MCF 10A (cell line): Measurements from ENCODE around the gene GLRX5. TPM values are rescaled to one million over a fixed set of nuclear protein-coding genes. Genes with fewer than 3 reads are reported as not detected.
A peak's percentile ranks its signal among the peaks of the same experiment; 100 is the strongest.

Source experiments
- BruUV-seq: library from RNA; stranded (reverse); fragments of 400-500 nt; replicated peaks from 2 replicates; lab custom pipeline; 2021; lab: Mats Ljungman, UMichigan
- CTCF ChIA-PET: fragments of 300-600 bp; sonication (Branson Sonifier 250); formaldehyde crosslinking; extraction: SDS; loops from one replicate; lab custom pipeline; 2021; ENCODE audit warnings: antibody characterized with exemption, inconsistent platforms; lab: Yijun Ruan, JAX
- POLR2A ChIA-PET: fragments of 300-600, 350-650 bp; sonication (Branson Sonifier 250); formaldehyde crosslinking; extraction: SDS; loops from one replicate; lab custom pipeline; 2020; ENCODE audit warnings: antibody characterized with exemption, inconsistent platforms; lab: Yijun Ruan, JAX
- DNase-seq: peaks from one replicate; pipeline ENCODE4 v3.0.0-alpha.2; 2018; ENCODE audit not compliant: unreplicated experiment
- H3K27ac Mint-ChIP-seq: one replicate; pipeline ENCODE4 v1.8.0; 2022; ENCODE audit warnings: mild to moderate bottlenecking, low read depth, mixed read lengths; ENCODE audit not compliant: unreplicated experiment
- H3K27me3 Mint-ChIP-seq: one replicate; pipeline ENCODE4 v1.8.0; 2022; ENCODE audit warnings: mixed read lengths; ENCODE audit not compliant: insufficient read depth, unreplicated experiment
- H3K36me3 Mint-ChIP-seq: one replicate; pipeline ENCODE4 v1.8.0; 2022; ENCODE audit warnings: mild to moderate bottlenecking, moderate library complexity, mixed read lengths; ENCODE audit not compliant: insufficient read depth, unreplicated experiment
- H3K4me1 Mint-ChIP-seq: one replicate; pipeline ENCODE4 v1.8.0; 2022; ENCODE audit warnings: mixed read lengths; ENCODE audit not compliant: insufficient read depth, unreplicated experiment
- H3K4me3 Mint-ChIP-seq: one replicate; pipeline ENCODE4 v1.8.0; 2022; ENCODE audit warnings: mild to moderate bottlenecking, moderate library complexity, mixed read lengths; ENCODE audit not compliant: unreplicated experiment
- H3K9me3 Mint-ChIP-seq: one replicate; pipeline ENCODE4 v1.8.0; 2022; ENCODE audit warnings: mixed read lengths; ENCODE audit not compliant: unreplicated experiment
- intact Hi-C: fragments of 100-400 bp; cut with micrococcal nuclease; formaldehyde crosslinking; loops from 2 replicates; pipeline ENCODE4 v1.14.1; 2022
- total RNA-seq: library from RNA; stranded (reverse); gene quantifications from 2 replicates; pipeline ENCODE4 v1.2.3, GENCODE V29; 2022
- TF ChIP-seq, protein P1 (sequence below): fragments of 200-600 bp; IDR thresholded peaks from one replicate; pipeline ENCODE4 v1.8.0; 2022; ENCODE audit warnings: antibody characterized with exemption, mild to moderate bottlenecking; ENCODE audit not compliant: unreplicated experiment

GLRX5 gene
- total RNA-seq, 1 experiment from 2014 or later: 32.2 TPM

- BruUV-seq: no TSS peak
- POLR2A ChIA-PET: interaction anchor here (0.6 to 4.9 kb wide), 12 partner anchors 9 to 670 kb away, joined by 3 to 25 read pairs (median 4); partner anchors contain the start of gene SYNE3
Measured at GRCh38 chr14:95535226-95536021, 574 bp downstream of the GLRX5 start.

GRCh38 chr14:95536036-95536593 lies 1.3 kb downstream of the GLRX5 start:
- Mint-ChIP-seq H3K9me3 (no peaks in the 10 kb centered on the region), H3K27me3 (no peaks in the 10 kb centered on the region), H3K36me3 (peaks cover 4% of the 10 kb centered on the region), H3K4me1 (peaks cover 28% of the 10 kb centered on the region), H3K4me3 (peak overlapping the region; percentile 87), H3K27ac (peak overlapping the region; percentile 93)
- TF ChIP-seq, protein P1, sequence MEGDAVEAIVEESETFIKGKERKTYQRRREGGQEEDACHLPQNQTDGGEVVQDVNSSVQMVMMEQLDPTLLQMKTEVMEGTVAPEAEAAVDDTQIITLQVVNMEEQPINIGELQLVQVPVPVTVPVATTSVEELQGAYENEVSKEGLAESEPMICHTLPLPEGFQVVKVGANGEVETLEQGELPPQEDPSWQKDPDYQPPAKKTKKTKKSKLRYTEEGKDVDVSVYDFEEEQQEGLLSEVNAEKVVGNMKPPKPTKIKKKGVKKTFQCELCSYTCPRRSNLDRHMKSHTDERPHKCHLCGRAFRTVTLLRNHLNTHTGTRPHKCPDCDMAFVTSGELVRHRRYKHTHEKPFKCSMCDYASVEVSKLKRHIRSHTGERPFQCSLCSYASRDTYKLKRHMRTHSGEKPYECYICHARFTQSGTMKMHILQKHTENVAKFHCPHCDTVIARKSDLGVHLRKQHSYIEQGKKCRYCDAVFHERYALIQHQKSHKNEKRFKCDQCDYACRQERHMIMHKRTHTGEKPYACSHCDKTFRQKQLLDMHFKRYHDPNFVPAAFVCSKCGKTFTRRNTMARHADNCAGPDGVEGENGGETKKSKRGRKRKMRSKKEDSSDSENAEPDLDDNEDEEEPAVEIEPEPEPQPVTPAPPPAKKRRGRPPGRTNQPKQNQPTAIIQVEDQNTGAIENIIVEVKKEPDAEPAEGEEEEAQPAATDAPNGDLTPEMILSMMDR: no peak
- POLR2A ChIA-PET: interaction anchor here (1.0 to 4.9 kb wide), 7 partner anchors 9 to 387 kb away, joined by 3 to 25 read pairs (median 7); partner anchors contain the start of gene SYNE3
- intact Hi-C loops: no loop called here
- no TSS peak for BruUV-seq
- CTCF ChIA-PET: interaction anchor here (0.7 to 3.2 kb wide), 4 partner anchors 9 to 94 kb away, joined by 3 to 18 read pairs (median 4); no protein-coding TSS in a partner anchor
- no peak for DNase-seq

More at GRCh38 chr14:95535226-95536021, 574 bp downstream of the GLRX5 start:
- Mint-ChIP-seq H3K36me3 (peaks cover 10% of the 10 kb centered on the region), H3K9me3 (no peaks in the 10 kb centered on the region), H3K4me3 (peak overlapping the region; percentile 87), H3K4me1 (peaks cover 35% of the 10 kb centered on the region), H3K27ac (peak overlapping the region; percentile 93), H3K27me3 (no peaks in the 10 kb centered on the region)
- DNase-seq: no peak
- TF ChIP-seq, protein P1: no peak
- CTCF ChIA-PET: interaction anchor here (0.7 to 3.2 kb wide), 3 partner anchors 9 to 26 kb away, joined by 3 to 18 read pairs (median 3); no protein-coding TSS in a partner anchor
- intact Hi-C loops: loop anchor here (2.0 kb wide), 1 partner anchor 93 kb away; no protein-coding TSS in a partner anchor

- Mint-ChIP-seq H3K27ac (no peak overlapping the region), H3K4me1 (peaks cover 22% of the 10 kb centered on the region), H3K36me3 (peaks cover 4% of the 10 kb centered on the region), H3K9me3 (no peaks in the 10 kb centered on the region), H3K27me3 (no peaks in the 10 kb centered on the region), H3K4me3 (peak overlapping the region; percentile 87)
- intact Hi-C loops: no loop called here
- BruUV-seq: no TSS peak
- ChIA-PET CTCF (interaction anchor here (0.8 to 3.2 kb wide), 3 partner anchors 8 to 94 kb away, joined by 3 to 18 read pairs (median 4); no protein-coding TSS in a partner anchor), POLR2A (interaction anchor here (0.6 to 4.9 kb wide), 6 partner anchors 8 to 378 kb away, joined by 3 to 25 read pairs (median 4); no protein-coding TSS in a partner anchor)
- DNase-seq: no peak
- TF ChIP-seq, protein P1: no peak
Measured at GRCh38 chr14:95536671-95537070, 1.8 kb downstream of the GLRX5 start.
